ENCODE data around the gene CCRL2. TPM values are rescaled to one million over a fixed set of nuclear protein-coding genes. Genes with fewer than 3 reads are reported as not detected.
"Not testable (repeated sequence)": the region's sequence is repeated elsewhere in the genome, so short reads cannot be mapped to it uniquely, and the experiment has no call there.

Gene CCRL2
- polyA plus RNA-seq, 1 experiment = not detected

- Histone ChIP-seq H3K4me3 (ENCODE audit: low read depth, low read length) (no peak overlapping the region), H3K36me3 (ENCODE audit: control insufficient read depth, insufficient read depth, low read length) (no peaks in the 10 kb centered on the region), H3K27me3 (ENCODE audit: control insufficient read depth, insufficient read depth, low read length) (peaks cover 13% of the 10 kb centered on the region)
- CTCF ChIA-PET = interaction anchor here (1.0 kb wide), 1 partner anchor 8 kb away, joined by 4 read pairs; no protein-coding TSS in a partner anchor
- POLR2A ChIA-PET = no interaction called here
- no peak for TF ChIP-seq CTCF (IDR thresholded peaks at IDR 0.05; ENCODE audit: insufficient read depth, low read depth, low read length)
- no peak for DNase-seq (ENCODE audit: low read depth)
Observed at GRCh38 chr3:46380471-46381221, 26.4 kb upstream of the CCRL2 start.

DNA sequence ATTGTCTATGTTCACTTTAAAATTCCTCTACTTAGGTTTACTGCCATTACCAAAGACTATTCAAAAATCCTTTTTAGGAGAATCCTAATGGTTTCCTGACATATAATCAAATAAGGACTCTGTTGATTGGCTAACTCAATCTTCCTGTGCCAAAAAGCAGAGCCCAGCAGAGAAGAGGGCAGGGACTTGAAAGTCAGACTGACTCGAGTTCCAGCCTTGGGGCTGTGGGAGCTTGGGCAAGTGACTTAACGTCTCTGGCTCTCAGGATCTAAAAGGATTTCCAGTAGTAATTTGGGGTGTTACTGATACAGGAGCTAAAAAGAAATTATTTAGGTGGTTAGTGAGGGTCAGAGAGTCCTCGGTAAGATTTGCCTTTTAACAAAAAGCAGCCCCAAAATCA lies 25.4 kb upstream of the CCRL2 start:
- POLR2A ChIA-PET = no interaction called here

DNA sequence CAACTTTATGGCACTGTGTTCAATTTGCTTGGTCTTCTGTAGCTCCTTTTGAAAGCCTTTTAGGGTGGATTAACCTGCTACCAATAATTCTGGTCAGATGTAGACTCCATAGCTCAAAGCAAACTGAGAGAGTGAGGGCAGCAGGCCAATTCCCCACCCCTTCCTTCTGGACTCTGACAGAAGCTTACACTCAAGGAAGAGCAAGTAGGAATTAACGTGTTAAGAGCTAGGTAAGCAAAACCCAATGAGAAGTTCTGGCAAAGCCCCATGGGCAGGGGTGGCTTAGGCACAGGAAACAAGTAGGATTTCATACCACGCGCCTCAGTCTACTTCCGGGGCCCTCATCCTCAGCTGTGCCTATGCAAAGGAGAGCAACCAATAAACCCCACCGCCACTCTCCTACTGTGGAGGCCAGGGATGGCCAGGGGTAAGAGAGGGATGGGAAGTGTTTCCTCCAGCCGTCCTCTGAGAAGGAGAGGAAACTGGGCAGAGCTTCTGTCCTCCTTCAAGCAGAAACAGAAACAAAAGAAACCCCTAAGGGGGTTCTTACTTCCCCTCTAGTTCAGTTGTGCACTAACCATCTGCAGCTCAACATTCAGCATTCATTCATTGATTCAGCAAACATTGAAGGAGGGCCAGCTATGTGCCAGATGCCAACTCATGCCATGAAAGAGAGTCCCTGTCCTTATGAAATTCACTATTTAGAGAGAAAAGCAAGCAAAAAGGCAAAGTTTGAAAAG lies 23.7 kb upstream of the CCRL2 start:
- Histone ChIP-seq H3K36me3 (ENCODE audit: control insufficient read depth, insufficient read depth, low read length) (no peaks in the 10 kb centered on the region), H3K4me3 (ENCODE audit: low read depth, low read length) (no peak overlapping the region), H3K27me3 (ENCODE audit: control insufficient read depth, insufficient read depth, low read length) (peaks cover 8% of the 10 kb centered on the region)
- no peak for DNase-seq (ENCODE audit: low read depth)
- no peak for TF ChIP-seq CTCF (IDR thresholded peaks at IDR 0.05; ENCODE audit: insufficient read depth, low read depth, low read length)
- ChIA-PET POLR2A (no interaction called here), CTCF (interaction anchor here (0.8 to 1.8 kb wide), 5 partner anchors 11 to 305 kb away, joined by 3 to 6 read pairs (median 3); no protein-coding TSS in a partner anchor)

More for the DNA sequence above, 25.4 kb upstream of the CCRL2 start:
- CTCF ChIA-PET = no interaction called here
- TF ChIP-seq CTCF (IDR thresholded peaks at IDR 0.05; ENCODE audit: insufficient read depth, low read depth, low read length) = no peak
- no peak overlapping the region for H3K4me3 ChIP-seq (ENCODE audit: low read depth, low read length)
- H3K27me3 ChIP-seq (ENCODE audit: control insufficient read depth, insufficient read depth, low read length) = peaks cover 10% of the 10 kb centered on the region
- DNase-seq (ENCODE audit: low read depth) = no peak
- H3K36me3 ChIP-seq (ENCODE audit: control insufficient read depth, insufficient read depth, low read length) = no peaks in the 10 kb centered on the region

DNA sequence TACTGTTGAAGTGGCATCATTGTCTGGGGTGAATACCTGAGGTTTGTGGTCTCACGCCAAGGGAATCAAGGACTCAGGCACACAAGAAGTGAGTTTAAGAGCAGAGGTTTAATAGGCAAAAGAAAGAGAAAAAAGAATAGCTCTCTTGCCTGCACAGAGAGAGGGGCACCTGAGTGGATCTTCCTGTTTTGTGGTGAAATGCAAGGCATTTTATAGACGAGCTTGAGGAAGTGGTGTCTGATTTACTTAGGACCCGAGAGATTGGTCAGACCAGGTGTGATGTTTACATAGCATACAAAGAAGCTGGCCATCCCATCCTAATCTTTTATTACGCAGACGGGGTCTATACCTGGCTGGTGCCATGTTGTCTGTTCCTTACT lies 23.1 kb upstream of the CCRL2 start:
- ChIA-PET CTCF (interaction anchor here (1.1 to 1.8 kb wide), 4 partner anchors 12 to 306 kb away, joined by 3 to 6 read pairs (median 4); no protein-coding TSS in a partner anchor), POLR2A (no interaction called here)
- no peaks in the 10 kb centered on the region for H3K36me3 ChIP-seq (ENCODE audit: control insufficient read depth, insufficient read depth, low read length)
- DNase-seq (ENCODE audit: low read depth) = no peak
- peaks cover 7% of the 10 kb centered on the region; the same call in 1 of the 2 replicates for H3K27me3 ChIP-seq (ENCODE audit: control insufficient read depth, insufficient read depth, low read length)
- no peak overlapping the region for H3K4me3 ChIP-seq (ENCODE audit: low read depth, low read length)
- no peak for TF ChIP-seq CTCF (IDR thresholded peaks at IDR 0.05; ENCODE audit: insufficient read depth, low read depth, low read length)

GRCh38 chr3:46386205-46386604 lies 20.9 kb upstream of the CCRL2 start:
- Histone ChIP-seq H3K27me3 (ENCODE audit: control insufficient read depth, insufficient read depth, low read length) (peaks cover 7% of the 10 kb centered on the region; the same call in 1 of the 2 replicates), H3K36me3 (ENCODE audit: control insufficient read depth, insufficient read depth, low read length) (no peaks in the 10 kb centered on the region), H3K4me3 (ENCODE audit: low read depth, low read length) (no peak overlapping the region)
- ChIA-PET CTCF (interaction anchor here (0.9 to 1.0 kb wide), 2 partner anchors 76 to 172 kb away, joined by 4 to 5 read pairs; no protein-coding TSS in a partner anchor), POLR2A (no interaction called here)
- DNase-seq (ENCODE audit: low read depth) = no peak
- TF ChIP-seq CTCF (IDR thresholded peaks at IDR 0.05; ENCODE audit: insufficient read depth, low read depth, low read length) = no peak

- H3K27me3 ChIP-seq (ENCODE audit: control insufficient read depth, insufficient read depth, low read length); H3K4me3 ChIP-seq (ENCODE audit: low read depth, low read length); DNase-seq (ENCODE audit: low read depth); POLR2A ChIA-PET; H3K36me3 ChIP-seq (ENCODE audit: control insufficient read depth, insufficient read depth, low read length): not testable (repeated sequence)
- CTCF ChIA-PET = interaction anchor here (1.2 to 1.3 kb wide), 2 partner anchors 8 to 11 kb away, joined by 4 to 6 read pairs; no protein-coding TSS in a partner anchor
Observed at GRCh38 chr3:46388847-46389246, 18.2 kb upstream of the CCRL2 start.

Data from BJ (cell line).